HepG2 (cell line): ENCODE results near the gene PNKP.

ENCODE experiments used
- BRD4 ChIP-seq: sonication (generic); formaldehyde crosslinking; IDR thresholded peaks from 2 replicates; pipeline ENCODE4 v1.4.0; 2020; ENCODE audit warnings: missing genetic modification reagents
- CEBPG ChIP-seq: IDR thresholded peaks from 2 replicates; pipeline ENCODE4 v1.6.1; 2016
- CTCF ChIP-seq: sonication (generic); formaldehyde crosslinking; IDR thresholded peaks from 2 replicates; pipeline ENCODE4 v1.5.0; 2020; ENCODE audit warnings: mild to moderate bottlenecking, missing genetic modification reagents, moderate library complexity
- E2F1 ChIP-seq: sonication (generic); formaldehyde crosslinking; IDR thresholded peaks from 2 replicates; pipeline ENCODE4 v1.5.0; 2020; ENCODE audit warnings: missing genetic modification reagents
- NR0B2 ChIP-seq: sonication (generic); formaldehyde crosslinking; IDR thresholded peaks from 2 replicates; pipeline ENCODE4 v1.4.0; 2020; ENCODE audit warnings: mild to moderate bottlenecking, missing genetic modification reagents
- POLR2A ChIP-seq, 2 experiments: IDR thresholded peaks; 2 replicates each; pipeline ENCODE4 v1.6.1; 2011; ENCODE audit warnings: low read depth in 2 of 2, low read length in 2 of 2, mild to moderate bottlenecking in 1 of 2, moderate library complexity in 1 of 2; ENCODE audit not compliant: insufficient read depth in 1 of 2
- THAP11 ChIP-seq: IDR thresholded peaks from 2 replicates; pipeline ENCODE4 v1.6.1; 2016; ENCODE audit warnings: missing biosample characterization, missing genetic modification reagents
- THAP9 ChIP-seq: sonication (generic); formaldehyde crosslinking; IDR thresholded peaks from 2 replicates; pipeline ENCODE4; 2020; ENCODE audit warnings: missing genetic modification reagents, mild to moderate bottlenecking, borderline replicate concordance
- TSC22D2 ChIP-seq: sonication (generic); formaldehyde crosslinking; IDR thresholded peaks from 2 replicates; pipeline ENCODE4 v1.5.1; 2020; ENCODE audit warnings: missing genetic modification reagents, mild to moderate bottlenecking, borderline replicate concordance
- ZBTB1 ChIP-seq: sonication (generic); formaldehyde crosslinking; IDR thresholded peaks from 2 replicates; pipeline ENCODE4 v1.4.0; 2020; ENCODE audit warnings: missing genetic modification reagents, borderline replicate concordance

GRCh38 chr19:49812997-49813861, 54.1 kb downstream of the PNKP start, which contains the start of gene FUZ:
- TF ChIP-seq ZBTB1 (CRISPR knock-in tag) (no peak), THAP9 (CRISPR knock-in tag) (no peak), TSC22D2 (no peak), CEBPG (CRISPR knock-in tag) (no peak), NR0B2 (no peak), E2F1 (CRISPR knock-in tag) (no peak), BRD4 (CRISPR knock-in tag) (no peak), POLR2A (IDR thresholded peaks at IDR 0.05; ENCODE audit: insufficient read depth in 1 of 2, low read depth in 2 of 2, low read length in 2 of 2) (no peak), CTCF (CRISPR knock-in tag) (no peak), THAP11 (no peak)
